GM23248 (cell line): Measurements from ENCODE around the gene CSF1R.

Source experiments
- EZH2 ChIP-seq: fragments of 200-600 bp; sonication (generic); IDR thresholded peaks from 2 replicates; pipeline ENCODE4 v1.6.1; 2018; ENCODE audit warnings: antibody characterized with exemption, mild to moderate bottlenecking; ENCODE audit not compliant: insufficient read depth, poor library complexity, severe bottlenecking
- EZH2phosphoT487 ChIP-seq: fragments of 200-600 bp; sonication (generic); IDR thresholded peaks from 2 replicates; pipeline ENCODE4 v1.6.1; 2018; ENCODE audit warnings: antibody characterized with exemption, moderate library complexity, mild to moderate bottlenecking, low read depth; ENCODE audit not compliant: insufficient read depth

GRCh38 chr5:150055326-150056074 is 30.9 kb downstream of the CSF1R start:
- no peak for TF ChIP-seq EZH2phosphoT487
- TF ChIP-seq EZH2 = no peak
